GM13976 (cell line): ENCODE measurements around the gene RABGGTA.

Experiments
- DNase-seq: peaks from one replicate; pipeline ENCODE4 v3.0.0; 2012; ENCODE audit warnings: low spot score
- in situ Hi-C: fragments of 300-500 bp; cut with MboI; formaldehyde crosslinking; loops from one replicate; pipeline ENCODE4 v1.12.0; 2022; ENCODE audit warnings: low sequenced_read_pairs, mixed read lengths, inconsistent platforms; ENCODE audit not compliant: unreplicated experiment
- TF ChIP-seq, protein P1 (sequence below): IDR thresholded peaks from 2 replicates; pipeline ENCODE4 v1.5.1; 2012; ENCODE audit warnings: borderline replicate concordance, mild to moderate bottlenecking; ENCODE audit not compliant: insufficient read depth; ENCODE audit errors: extremely low read depth, missing control alignments, control extremely low read depth

The RABGGTA gene

GRCh38 chr14:24267516-24267915 is 3.9 kb downstream of the RABGGTA start:
- in situ Hi-C loops, result no loop called here
- TF ChIP-seq, protein P1, sequence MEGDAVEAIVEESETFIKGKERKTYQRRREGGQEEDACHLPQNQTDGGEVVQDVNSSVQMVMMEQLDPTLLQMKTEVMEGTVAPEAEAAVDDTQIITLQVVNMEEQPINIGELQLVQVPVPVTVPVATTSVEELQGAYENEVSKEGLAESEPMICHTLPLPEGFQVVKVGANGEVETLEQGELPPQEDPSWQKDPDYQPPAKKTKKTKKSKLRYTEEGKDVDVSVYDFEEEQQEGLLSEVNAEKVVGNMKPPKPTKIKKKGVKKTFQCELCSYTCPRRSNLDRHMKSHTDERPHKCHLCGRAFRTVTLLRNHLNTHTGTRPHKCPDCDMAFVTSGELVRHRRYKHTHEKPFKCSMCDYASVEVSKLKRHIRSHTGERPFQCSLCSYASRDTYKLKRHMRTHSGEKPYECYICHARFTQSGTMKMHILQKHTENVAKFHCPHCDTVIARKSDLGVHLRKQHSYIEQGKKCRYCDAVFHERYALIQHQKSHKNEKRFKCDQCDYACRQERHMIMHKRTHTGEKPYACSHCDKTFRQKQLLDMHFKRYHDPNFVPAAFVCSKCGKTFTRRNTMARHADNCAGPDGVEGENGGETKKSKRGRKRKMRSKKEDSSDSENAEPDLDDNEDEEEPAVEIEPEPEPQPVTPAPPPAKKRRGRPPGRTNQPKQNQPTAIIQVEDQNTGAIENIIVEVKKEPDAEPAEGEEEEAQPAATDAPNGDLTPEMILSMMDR, result no peak
- DNase-seq, result no peak

GRCh38 chr14:24266344-24267244 is 4.8 kb downstream of the RABGGTA start:
- in situ Hi-C loops, result no loop called here
- TF ChIP-seq, protein P1, result no peak
- DNase-seq, result no peak

DNA sequence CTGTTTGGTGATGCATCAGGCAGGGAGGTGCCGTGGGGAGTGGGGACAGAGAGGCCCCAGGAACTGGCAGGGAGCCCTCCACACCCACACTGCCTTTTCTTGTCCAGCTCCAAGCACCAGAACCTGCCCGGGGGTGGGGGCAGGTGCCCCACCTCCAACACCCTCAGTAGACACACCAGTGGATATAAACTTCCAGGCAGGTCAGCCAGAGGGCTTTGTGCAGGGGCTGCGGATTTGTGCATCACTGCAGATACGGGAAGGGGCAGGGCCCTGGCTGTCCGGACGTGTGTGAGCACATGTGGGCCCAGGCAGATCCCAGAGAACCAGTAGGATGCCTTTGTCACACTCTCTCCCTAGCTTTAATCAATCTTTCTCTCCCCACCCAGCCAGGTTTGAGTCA is 7.1 kb downstream of the RABGGTA start:
- in situ Hi-C loops, result no loop called here
- no peak for DNase-seq
- TF ChIP-seq, protein P1, result no peak

DNA sequence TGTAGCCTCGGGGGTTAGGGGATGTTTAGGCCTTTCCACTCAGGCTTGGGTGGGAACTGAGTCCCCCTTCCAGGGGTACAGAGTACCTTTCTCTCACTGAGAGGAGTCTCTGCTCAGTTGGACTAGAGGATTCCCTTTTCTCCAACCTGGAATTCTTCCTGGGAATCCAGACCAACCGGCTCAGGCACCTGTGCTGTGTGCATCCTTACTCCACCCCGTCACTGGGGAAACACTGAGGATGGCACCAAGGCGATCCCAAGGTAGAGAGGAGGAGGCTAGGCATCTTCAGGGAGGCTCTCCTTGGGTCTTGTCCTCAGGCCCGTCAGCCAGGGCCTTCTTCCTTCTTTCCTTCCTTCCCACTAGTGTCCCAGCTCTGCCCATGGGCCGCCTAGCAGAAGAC is 7.5 kb downstream of the RABGGTA start:
- in situ Hi-C loops, result no loop called here
- DNase-seq, result no peak
- TF ChIP-seq, protein P1, result no peak

GRCh38 chr14:24262821-24263733 is 8.3 kb downstream of the RABGGTA start, which contains the start of gene TGM1:
Gene TGM1, minus strand, starts transcription at chr14:24263177. Its CDS starts 825 bp downstream, at chr14:24262352.
- no peak for DNase-seq
- TF ChIP-seq, protein P1, result no peak
- in situ Hi-C loops, result no loop called here

- no peak for DNase-seq
- TF ChIP-seq, protein P1, result no peak
- in situ Hi-C loops, result no loop called here
Observed at GRCh38 chr14:24261969-24262327, 9.4 kb downstream of the RABGGTA start.
